Measurements from ENCODE around the gene LILRB4.
"Not testable (repeated sequence)": the region's sequence is repeated elsewhere in the genome, so short reads cannot be mapped to it uniquely, and the experiment has no call there.

The LILRB4 gene

DNA sequence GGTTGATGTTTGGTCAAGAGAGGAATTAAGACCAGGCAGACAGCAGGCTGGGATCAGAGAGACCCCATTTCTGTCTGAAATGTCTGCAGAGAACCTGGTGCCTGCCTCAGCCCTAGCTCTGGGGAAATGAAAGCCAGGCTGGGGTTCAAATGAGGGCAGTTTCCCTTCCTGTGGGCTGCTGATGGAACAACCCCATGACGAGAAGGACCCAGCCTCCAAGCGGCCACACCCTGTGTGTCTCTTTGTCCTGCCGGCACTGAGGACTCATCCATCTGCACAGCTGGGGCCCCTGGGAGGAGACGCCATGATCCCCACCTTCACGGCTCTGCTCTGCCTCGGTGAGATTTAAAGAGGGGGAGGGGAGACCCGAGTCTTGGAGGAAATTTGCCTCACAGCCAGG, at the start of gene LILRB4:
Gene LILRB4 (plus strand): TSS at position 256 of the 400 bp plus-strand sequence. CDS start 49 bp downstream, at position 305.
- H3K9ac ChIP-seq (ENCODE audit: low read length), result no peak within 1 kb of the TSS
- H3K36me3 ChIP-seq (ENCODE audit: control insufficient read depth, insufficient read depth, low read length), result no peaks in the 10 kb centered on the region
- H3K4me1 ChIP-seq (ENCODE audit: control insufficient read depth, insufficient read depth, low read length), result no peaks in the 10 kb centered on the region
- peaks cover 4% of the 10 kb centered on the region; the same call in 1 of the 2 replicates for H3K27me3 ChIP-seq (ENCODE audit: control insufficient read depth, insufficient read depth, low read length)
- peaks cover 59% of the 10 kb centered on the region for H3K9me3 ChIP-seq (ENCODE audit: control insufficient read depth, insufficient read depth, low read depth, low read length)
- no peak within 1 kb of the TSS for H3K27ac ChIP-seq (ENCODE audit: low read depth, low read length)
- no peak within 1 kb of the TSS for H3K4me3 ChIP-seq (ENCODE audit: low read depth, low read length)

DNA sequence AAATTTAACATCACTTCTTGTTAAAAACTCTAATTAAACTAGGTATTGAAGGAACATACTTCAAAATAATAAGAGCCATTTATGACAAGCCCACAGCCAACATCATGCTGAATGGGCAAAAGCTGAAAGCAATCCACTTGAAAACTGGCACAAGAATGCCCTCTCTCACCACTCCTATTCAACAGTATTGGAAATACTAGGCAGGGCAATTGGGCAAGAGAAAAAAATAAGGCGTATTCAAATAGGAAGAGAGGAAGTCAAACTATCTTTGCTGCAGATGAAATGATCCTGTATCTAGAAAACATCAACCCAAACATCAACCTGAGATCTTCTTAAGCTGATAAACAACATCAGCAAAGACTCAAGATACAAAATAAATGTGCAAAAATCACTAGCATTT, 48.1 kb upstream of the LILRB4 start:
- no peaks in the 10 kb centered on the region for H3K27me3 ChIP-seq (ENCODE audit: control insufficient read depth, insufficient read depth, low read length)
- no peaks in the 10 kb centered on the region for H3K36me3 ChIP-seq (ENCODE audit: control insufficient read depth, insufficient read depth, low read length)
- H3K9ac ChIP-seq (ENCODE audit: low read length), result no peak overlapping the region
- H3K9me3 ChIP-seq (ENCODE audit: control insufficient read depth, insufficient read depth, low read depth, low read length), result peaks cover 43% of the 10 kb centered on the region; the same call in 1 of the 2 replicates
- no peak overlapping the region for H3K27ac ChIP-seq (ENCODE audit: low read depth, low read length)
- H3K4me3 ChIP-seq (ENCODE audit: low read depth, low read length), result no peak overlapping the region
- H3K4me1 ChIP-seq (ENCODE audit: control insufficient read depth, insufficient read depth, low read length), result no peaks in the 10 kb centered on the region

DNA sequence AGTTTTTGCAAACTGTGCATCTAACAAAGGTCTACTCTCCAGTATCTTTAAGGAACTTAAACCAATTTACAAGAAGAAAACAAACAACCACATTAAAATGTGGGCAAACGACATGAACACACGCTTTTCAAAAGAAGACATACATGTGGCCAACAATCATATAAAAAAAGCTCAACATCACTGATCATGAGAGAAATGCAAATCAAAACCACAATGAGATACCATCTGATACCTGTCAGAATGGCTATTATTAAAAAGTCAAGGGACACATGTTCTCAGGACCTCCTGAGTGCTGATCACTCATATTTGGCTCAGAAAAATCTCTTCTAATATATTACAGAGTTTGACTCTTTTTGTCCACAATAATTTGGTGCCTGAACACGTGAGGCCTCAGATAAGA, 46.7 kb upstream of the LILRB4 start:
- Histone ChIP-seq H3K36me3 (ENCODE audit: control insufficient read depth, insufficient read depth, low read length) (no peaks in the 10 kb centered on the region), H3K9ac (ENCODE audit: low read length) (no peak overlapping the region), H3K4me3 (ENCODE audit: low read depth, low read length) (no peak overlapping the region), H3K27me3 (ENCODE audit: control insufficient read depth, insufficient read depth, low read length) (no peaks in the 10 kb centered on the region), H3K9me3 (ENCODE audit: control insufficient read depth, insufficient read depth, low read depth, low read length) (peaks cover 38% of the 10 kb centered on the region; the same call in 1 of the 2 replicates), H3K27ac (ENCODE audit: low read depth, low read length) (no peak overlapping the region), H3K4me1 (ENCODE audit: control insufficient read depth, insufficient read depth, low read length) (no peaks in the 10 kb centered on the region)

DNA sequence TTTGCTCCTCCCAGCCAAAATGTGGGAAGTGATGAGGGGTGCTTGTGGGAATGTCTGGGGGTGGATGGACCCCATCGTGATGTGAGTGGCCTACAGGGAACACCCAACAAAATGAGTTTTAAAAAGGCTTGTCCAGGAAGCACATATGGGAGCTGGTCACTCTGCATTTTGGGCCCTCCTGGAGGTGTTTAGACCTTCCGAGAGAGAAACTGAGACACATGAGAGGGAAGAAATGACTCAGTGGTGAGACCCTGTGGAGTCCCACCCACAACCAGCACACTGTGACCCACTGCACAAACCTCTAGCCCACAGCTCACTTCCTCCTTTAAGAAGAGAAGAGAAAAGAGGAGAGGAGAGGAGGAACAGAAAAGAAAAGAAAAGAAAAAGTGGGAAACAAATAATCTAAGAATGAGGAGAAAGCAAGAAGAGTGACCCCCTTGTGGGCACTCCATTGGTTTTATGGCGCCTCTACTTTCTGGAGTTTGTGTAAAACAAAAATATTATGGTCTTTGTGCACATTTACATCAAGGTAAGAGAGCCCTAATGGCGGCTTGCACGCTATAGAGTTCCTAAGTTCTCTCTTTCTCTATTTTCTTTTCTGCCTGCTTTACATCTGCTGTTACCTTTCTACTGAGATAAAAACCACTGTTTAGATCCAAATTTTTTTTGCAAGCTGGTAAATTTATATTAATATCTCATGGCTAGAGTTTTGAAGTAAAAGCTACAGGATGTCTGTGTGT, 45.8 kb upstream of the LILRB4 start:
- Histone ChIP-seq H3K9me3 (ENCODE audit: control insufficient read depth, insufficient read depth, low read depth, low read length) (peaks cover 30% of the 10 kb centered on the region; the same call in 1 of the 2 replicates), H3K4me1 (ENCODE audit: control insufficient read depth, insufficient read depth, low read length) (no peaks in the 10 kb centered on the region), H3K9ac (ENCODE audit: low read length) (no peak overlapping the region), H3K36me3 (ENCODE audit: control insufficient read depth, insufficient read depth, low read length) (no peaks in the 10 kb centered on the region), H3K27me3 (ENCODE audit: control insufficient read depth, insufficient read depth, low read length) (no peaks in the 10 kb centered on the region), H3K4me3 (ENCODE audit: low read depth, low read length) (no peak overlapping the region), H3K27ac (ENCODE audit: low read depth, low read length) (no peak overlapping the region)

DNA sequence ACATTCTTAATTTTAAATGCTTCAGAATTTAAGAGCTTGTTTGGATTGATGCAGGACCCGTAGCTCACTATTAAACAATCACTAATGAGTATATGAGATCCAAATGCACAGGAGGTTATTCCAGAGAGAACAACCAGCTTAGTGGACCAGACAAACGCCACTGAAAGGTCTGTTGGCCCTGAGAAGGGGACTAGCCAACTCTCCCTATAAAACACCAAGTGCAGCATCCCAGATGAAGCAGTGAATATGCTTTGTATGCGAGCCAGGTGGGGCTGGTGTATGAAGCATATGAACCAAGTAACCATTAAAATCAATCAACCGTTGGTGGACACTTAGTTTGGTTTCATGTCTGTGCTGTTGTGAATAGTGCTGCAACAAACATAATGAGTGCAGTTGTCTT, 42.3 kb upstream of the LILRB4 start:
- Histone ChIP-seq H3K4me1 (ENCODE audit: control insufficient read depth, insufficient read depth, low read length) (no peaks in the 10 kb centered on the region), H3K27ac (ENCODE audit: low read depth, low read length) (no peak overlapping the region), H3K27me3 (ENCODE audit: control insufficient read depth, insufficient read depth, low read length) (no peaks in the 10 kb centered on the region; the same call in 1 of the 2 replicates), H3K4me3 (ENCODE audit: low read depth, low read length) (no peak overlapping the region), H3K9ac (ENCODE audit: low read length) (no peak overlapping the region), H3K9me3 (ENCODE audit: control insufficient read depth, insufficient read depth, low read depth, low read length) (peaks cover 18% of the 10 kb centered on the region; the same call in 1 of the 2 replicates), H3K36me3 (ENCODE audit: control insufficient read depth, insufficient read depth, low read length) (no peaks in the 10 kb centered on the region)

DNA sequence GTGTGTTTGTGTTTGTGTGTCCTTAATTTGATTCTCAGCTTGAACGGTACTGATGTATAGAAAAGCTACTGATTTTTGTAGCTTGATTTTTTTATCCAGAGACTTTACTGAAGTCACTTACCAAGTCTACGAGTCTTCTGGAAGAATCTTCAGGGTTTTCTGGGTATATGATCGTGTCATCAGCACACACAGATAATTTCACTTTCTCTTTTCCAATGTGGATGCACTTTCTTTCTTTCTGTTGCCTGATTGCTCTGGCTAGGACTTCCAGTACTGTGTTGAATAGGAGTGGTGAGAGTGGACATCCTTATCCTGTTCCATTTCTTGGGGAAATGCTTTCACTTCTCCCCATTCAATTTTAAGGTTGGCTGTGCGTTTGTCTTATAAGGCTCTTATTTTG, 40.4 kb upstream of the LILRB4 start:
- H3K9me3 ChIP-seq (ENCODE audit: control insufficient read depth, insufficient read depth, low read depth, low read length), result peaks cover 16% of the 10 kb centered on the region; the same call in 1 of the 2 replicates
- H3K4me1 ChIP-seq (ENCODE audit: control insufficient read depth, insufficient read depth, low read length), result no peaks in the 10 kb centered on the region
- H3K36me3 ChIP-seq (ENCODE audit: control insufficient read depth, insufficient read depth, low read length), result no peaks in the 10 kb centered on the region
- no peak overlapping the region for H3K4me3 ChIP-seq (ENCODE audit: low read depth, low read length)
- H3K9ac ChIP-seq (ENCODE audit: low read length), result no peak overlapping the region
- H3K27ac ChIP-seq (ENCODE audit: low read depth, low read length), result no peak overlapping the region
- no peaks in the 10 kb centered on the region; the same call in 1 of the 2 replicates for H3K27me3 ChIP-seq (ENCODE audit: control insufficient read depth, insufficient read depth, low read length)

DNA sequence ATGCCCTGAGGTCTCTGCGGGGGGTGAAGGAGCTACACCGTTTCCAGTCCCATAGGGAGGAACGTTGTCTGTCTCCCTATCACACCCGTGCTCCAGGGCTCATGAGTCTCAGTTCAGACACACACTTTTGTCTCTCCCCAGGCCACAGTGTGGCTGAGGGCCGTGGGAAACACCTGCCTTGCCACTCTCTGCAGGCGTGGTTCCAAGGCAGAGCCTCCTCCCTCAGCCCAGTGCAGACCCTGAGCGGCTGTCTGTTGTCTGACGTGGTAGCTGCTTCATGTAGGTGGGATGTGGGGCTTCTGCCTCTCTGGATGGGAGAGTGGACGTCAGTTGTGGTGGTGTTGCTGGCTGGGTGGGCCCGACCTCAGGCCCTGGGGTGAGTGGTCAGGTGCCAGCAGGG, 38.6 kb upstream of the LILRB4 start:
- not testable (repeated sequence) for H3K27ac ChIP-seq (ENCODE audit: low read depth, low read length); H3K36me3 ChIP-seq (ENCODE audit: control insufficient read depth, insufficient read depth, low read length); H3K4me3 ChIP-seq (ENCODE audit: low read depth, low read length); H3K27me3 ChIP-seq (ENCODE audit: control insufficient read depth, insufficient read depth, low read length); H3K9ac ChIP-seq (ENCODE audit: low read length); H3K4me1 ChIP-seq (ENCODE audit: control insufficient read depth, insufficient read depth, low read length)
- H3K9me3 ChIP-seq (ENCODE audit: control insufficient read depth, insufficient read depth, low read depth, low read length), result peaks cover 26% of the 10 kb centered on the region; the same call in 1 of the 2 replicates

DNA sequence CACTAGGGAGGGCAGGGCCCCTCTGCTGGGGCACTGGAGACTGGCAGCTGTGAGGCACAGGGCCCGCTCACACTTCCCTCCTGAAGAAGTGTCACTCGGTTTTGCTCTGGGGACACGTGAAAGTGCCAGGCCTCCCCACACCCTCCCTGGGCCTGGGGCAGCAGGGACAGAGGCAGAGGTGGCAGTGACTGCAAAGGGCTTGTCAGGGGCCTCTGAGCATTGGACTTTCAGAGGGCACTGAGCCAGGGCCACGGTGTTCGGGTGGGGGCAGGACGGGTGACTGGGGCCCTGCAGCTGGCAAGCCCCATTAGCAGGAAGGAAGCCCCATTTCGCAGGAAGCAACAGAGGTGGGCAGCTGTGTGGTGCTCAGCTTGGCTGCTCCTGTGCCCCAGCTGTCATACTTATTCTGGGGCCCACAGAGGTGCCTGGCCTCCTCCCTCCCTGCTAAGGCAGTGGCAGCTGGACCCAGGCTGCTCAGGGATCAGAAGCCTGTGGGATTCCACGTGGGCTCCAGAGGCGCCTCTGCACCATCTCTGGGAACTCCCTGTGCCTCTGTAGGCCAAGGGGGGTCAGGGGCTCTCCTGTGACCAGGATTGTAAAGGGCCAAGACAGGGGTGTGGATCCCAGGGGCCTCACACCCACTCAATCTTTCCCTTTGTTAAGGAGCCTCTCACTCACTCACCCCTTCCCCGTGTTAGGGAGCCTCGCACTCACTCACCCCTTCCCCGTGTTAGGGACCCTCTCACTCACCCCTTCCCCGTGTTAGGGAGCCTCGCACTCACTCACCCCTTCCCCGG, 37.7 kb upstream of the LILRB4 start:
- H3K9ac ChIP-seq (ENCODE audit: low read length); H3K27ac ChIP-seq (ENCODE audit: low read depth, low read length); H3K36me3 ChIP-seq (ENCODE audit: control insufficient read depth, insufficient read depth, low read length); H3K27me3 ChIP-seq (ENCODE audit: control insufficient read depth, insufficient read depth, low read length); H3K4me1 ChIP-seq (ENCODE audit: control insufficient read depth, insufficient read depth, low read length); H3K4me3 ChIP-seq (ENCODE audit: low read depth, low read length): not testable (repeated sequence)
- H3K9me3 ChIP-seq (ENCODE audit: control insufficient read depth, insufficient read depth, low read depth, low read length), result peaks cover 32% of the 10 kb centered on the region; the same call in 1 of the 2 replicates

DNA sequence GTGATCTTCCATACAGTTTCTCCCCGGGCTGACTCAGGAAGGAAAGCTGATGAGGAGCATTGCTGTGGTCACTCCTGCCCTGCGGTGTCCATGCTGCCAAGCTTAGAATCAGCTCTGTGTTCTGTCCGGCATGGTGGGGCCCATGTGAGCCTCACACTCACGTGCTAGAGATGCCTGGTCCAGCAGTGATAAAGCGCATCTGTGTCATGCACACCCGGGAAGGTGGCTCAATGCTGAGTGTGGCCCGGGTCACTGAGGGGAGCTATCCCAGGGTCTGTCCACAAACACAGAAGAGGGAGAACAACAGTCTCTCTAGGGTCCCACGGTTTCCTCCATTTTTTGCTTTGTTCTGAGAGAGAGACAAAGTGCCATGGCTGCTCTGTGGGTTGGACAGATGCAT, 36.0 kb upstream of the LILRB4 start:
- H3K4me1 ChIP-seq (ENCODE audit: control insufficient read depth, insufficient read depth, low read length), result 0 out of 2 replicates have a peak, but pooled peaks cover 3% of the 10 kb centered on the region
- H3K27me3 ChIP-seq (ENCODE audit: control insufficient read depth, insufficient read depth, low read length), result peaks cover 3% of the 10 kb centered on the region; the same call in 1 of the 2 replicates
- H3K27ac ChIP-seq (ENCODE audit: low read depth, low read length), result no peak overlapping the region
- peaks cover 35% of the 10 kb centered on the region; the same call in 1 of the 2 replicates for H3K9me3 ChIP-seq (ENCODE audit: control insufficient read depth, insufficient read depth, low read depth, low read length)
- H3K36me3 ChIP-seq (ENCODE audit: control insufficient read depth, insufficient read depth, low read length), result no peaks in the 10 kb centered on the region
- H3K4me3 ChIP-seq (ENCODE audit: low read depth, low read length), result no peak overlapping the region
- H3K9ac ChIP-seq (ENCODE audit: low read length), result no peak overlapping the region

DNA sequence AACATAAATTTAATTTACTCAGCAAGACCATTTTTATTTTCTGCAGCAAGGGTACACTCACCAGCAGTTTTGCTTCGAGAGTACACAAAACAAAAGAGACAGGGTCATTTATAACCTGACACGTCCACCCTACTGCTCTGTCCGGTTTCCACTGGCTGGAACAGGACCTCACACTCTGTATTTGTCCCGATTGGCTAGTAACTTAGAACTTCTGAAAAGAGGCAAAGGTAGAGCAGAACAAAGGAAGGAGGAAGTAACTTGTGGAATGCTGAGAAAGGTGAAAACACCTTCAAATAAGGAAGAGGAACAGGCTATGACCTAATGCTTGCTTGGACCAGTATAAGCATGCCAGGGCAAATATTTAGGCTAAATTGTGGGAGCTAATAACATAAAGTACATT, 34.9 kb upstream of the LILRB4 start:
- not testable (repeated sequence) for H3K36me3 ChIP-seq (ENCODE audit: control insufficient read depth, insufficient read depth, low read length)

DNA sequence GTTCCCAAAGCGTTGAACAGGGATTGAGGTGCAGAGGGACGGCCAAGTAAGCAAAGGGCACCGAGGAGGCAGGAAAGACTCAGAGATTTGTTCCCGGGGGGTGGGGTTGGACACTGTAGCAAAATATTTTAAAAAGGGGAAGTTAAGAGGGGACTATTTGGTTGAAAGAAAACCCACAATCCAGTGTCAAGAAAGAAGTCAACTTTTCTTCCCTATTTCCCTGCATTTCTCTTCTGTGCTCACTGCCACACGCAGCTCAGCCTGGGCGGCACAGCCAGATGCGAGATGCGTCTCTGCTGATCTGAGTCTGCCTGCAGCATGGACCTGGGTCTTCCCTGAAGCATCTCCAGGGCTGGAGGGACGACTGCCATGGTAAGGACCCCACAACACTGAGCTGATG, 32.5 kb upstream of the LILRB4 start, which contains the start of gene LILRB1:
Gene LILRB1 (plus strand): TSS at position 223 of the 400 bp plus-strand sequence. CDS start 590 bp downstream, outside the sequence.
- not testable (repeated sequence) for H3K27ac ChIP-seq (ENCODE audit: low read depth, low read length); H3K27me3 ChIP-seq (ENCODE audit: control insufficient read depth, insufficient read depth, low read length); H3K4me3 ChIP-seq (ENCODE audit: low read depth, low read length); H3K4me1 ChIP-seq (ENCODE audit: control insufficient read depth, insufficient read depth, low read length); H3K36me3 ChIP-seq (ENCODE audit: control insufficient read depth, insufficient read depth, low read length); H3K9ac ChIP-seq (ENCODE audit: low read length)
- peaks cover 39% of the 10 kb centered on the region; the same call in 1 of the 2 replicates for H3K9me3 ChIP-seq (ENCODE audit: control insufficient read depth, insufficient read depth, low read depth, low read length)

More for the DNA sequence above, 34.9 kb upstream of the LILRB4 start:
- H3K9ac ChIP-seq (ENCODE audit: low read length); H3K27me3 ChIP-seq (ENCODE audit: control insufficient read depth, insufficient read depth, low read length); H3K4me3 ChIP-seq (ENCODE audit: low read depth, low read length); H3K27ac ChIP-seq (ENCODE audit: low read depth, low read length); H3K4me1 ChIP-seq (ENCODE audit: control insufficient read depth, insufficient read depth, low read length): not testable (repeated sequence)
- H3K9me3 ChIP-seq (ENCODE audit: control insufficient read depth, insufficient read depth, low read depth, low read length), result peaks cover 36% of the 10 kb centered on the region; the same call in 1 of the 2 replicates

Data from HUES6 (cell line).